Measurements from ENCODE around the gene CASZ1. TPM values are rescaled to one million over a fixed set of nuclear protein-coding genes. Genes with fewer than 3 reads are reported as not detected.
A peak's percentile ranks its signal among the peaks of the same experiment; 100 is the strongest.

Gene CASZ1
- total and polyA plus RNA-seq, 5 donors from 2014 or later: 0.57 to 55.1 (median 1.1) TPM

DNA sequence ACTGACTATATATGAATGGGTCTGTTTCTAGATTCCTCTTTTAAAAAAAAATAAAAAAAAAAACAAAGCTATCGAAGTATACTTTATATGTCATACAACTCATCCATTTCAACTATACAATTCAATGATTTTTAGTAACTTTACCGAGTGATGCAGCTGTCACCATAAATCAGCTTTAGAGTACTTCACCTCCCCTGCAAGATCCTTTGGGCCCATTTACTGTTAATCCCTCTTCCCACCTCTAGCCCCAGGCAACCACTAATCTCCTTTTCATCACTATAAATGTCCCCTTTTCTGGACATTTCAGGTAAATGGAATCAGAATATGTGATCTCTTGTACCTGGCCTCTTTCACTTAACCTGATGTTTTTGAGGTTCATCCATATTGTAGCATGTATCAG, 187.8 kb downstream of the CASZ1 start:
- peaks cover 8% of the 10 kb centered on the region for H3K36me3 ChIP-seq (ENCODE audit: control insufficient read depth, insufficient read depth, low read length)
- DNase-seq (no peak), ATAC-seq (ENCODE audit: low read depth in 2 of 2) (no peak)
- no peaks in the 10 kb centered on the region for H3K9me3 ChIP-seq (ENCODE audit: control insufficient read depth in 2 of 2, low read length in 2 of 2)
- H3K4me3 Mint-ChIP-seq: no peak overlapping the region
- no peak overlapping the region for H3K27ac ChIP-seq (ENCODE audit: insufficient read depth, low read length, poor library complexity, severe bottlenecking)
- peaks cover 18% of the 10 kb centered on the region for H3K36me3 Mint-ChIP-seq
- no peak overlapping the region for H3K27ac Mint-ChIP-seq
- no peak overlapping the region for H3K4me3 ChIP-seq (ENCODE audit: low read depth, low read length)
- no peaks in the 10 kb centered on the region for H3K27me3 Mint-ChIP-seq
- H3K4me1 ChIP-seq (ENCODE audit: control insufficient read depth, insufficient read depth, low read length, poor library complexity, severe bottlenecking): no peaks in the 10 kb centered on the region
- H3K9me3 Mint-ChIP-seq: no peaks in the 10 kb centered on the region
- peaks cover 0 to 6% (median 1%) of the 10 kb centered on the region in 4 donors for H3K4me1 Mint-ChIP-seq
- H3K27me3 ChIP-seq (ENCODE audit: control insufficient read depth, insufficient read depth, low read length): no peaks in the 10 kb centered on the region

DNA sequence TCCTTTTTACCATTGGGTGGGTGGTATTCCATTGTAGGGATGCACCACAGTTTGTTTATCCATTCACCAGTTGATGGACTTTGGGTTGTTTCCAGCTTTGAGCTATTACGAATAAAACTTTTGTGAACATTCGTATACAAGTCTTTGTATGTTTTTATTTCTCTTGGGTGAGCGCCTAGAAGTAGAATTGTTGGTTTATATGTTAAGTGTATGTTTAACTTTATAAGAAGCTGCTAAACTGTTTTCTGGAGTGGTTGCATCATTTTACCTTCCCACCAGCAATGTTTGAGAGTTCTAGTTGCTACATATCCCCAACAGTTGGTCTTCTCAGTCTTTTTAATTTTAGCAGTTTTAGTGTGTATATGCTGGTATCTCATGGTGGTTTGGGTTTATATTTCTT, 189.2 kb downstream of the CASZ1 start:
- H3K4me1 Mint-ChIP-seq: peaks cover 0 to 6% (median 3%) of the 10 kb centered on the region in 4 donors
- no peak overlapping the region for H3K4me3 Mint-ChIP-seq
- H3K27me3 Mint-ChIP-seq: no peaks in the 10 kb centered on the region
- H3K9me3 Mint-ChIP-seq: no peaks in the 10 kb centered on the region
- DNase-seq (no peak), ATAC-seq (ENCODE audit: low read depth in 2 of 2) (no peak)
- Histone ChIP-seq H3K27ac (ENCODE audit: insufficient read depth, low read length, poor library complexity, severe bottlenecking) (no peak overlapping the region), H3K9me3 (ENCODE audit: control insufficient read depth in 2 of 2, low read length in 2 of 2) (no peaks in the 10 kb centered on the region), H3K36me3 (ENCODE audit: control insufficient read depth, insufficient read depth, low read length) (peaks cover 8% of the 10 kb centered on the region), H3K4me3 (ENCODE audit: low read depth, low read length) (no peak overlapping the region), H3K4me1 (ENCODE audit: control insufficient read depth, insufficient read depth, low read length, poor library complexity, severe bottlenecking) (no peaks in the 10 kb centered on the region), H3K27me3 (ENCODE audit: control insufficient read depth, insufficient read depth, low read length) (no peaks in the 10 kb centered on the region)
- peak overlapping the region in 1 of 3 donors; percentile 84 for H3K27ac Mint-ChIP-seq
- H3K36me3 Mint-ChIP-seq: peaks cover 14% of the 10 kb centered on the region

DNA sequence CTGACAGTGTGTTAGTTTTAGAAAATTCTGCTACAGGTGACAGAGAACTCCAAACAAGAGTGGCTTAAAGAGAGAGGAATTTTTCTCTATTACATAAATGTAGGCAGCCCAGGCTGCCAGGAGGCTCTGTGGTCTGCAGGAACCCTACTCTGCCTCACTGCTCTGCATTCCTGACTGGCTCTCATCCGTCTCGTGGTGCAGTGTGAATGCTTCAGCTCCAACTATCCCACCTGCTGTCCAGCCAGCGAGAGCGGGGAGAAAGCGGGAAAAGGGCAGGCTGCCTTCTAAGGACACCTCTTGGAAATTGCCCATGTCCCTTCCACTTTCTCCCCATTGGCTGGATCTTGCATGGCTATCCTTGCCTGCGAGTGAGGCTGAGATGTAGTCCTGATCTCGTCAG, 190.4 kb downstream of the CASZ1 start:
- H3K27ac ChIP-seq (ENCODE audit: insufficient read depth, low read length, poor library complexity, severe bottlenecking): no peak overlapping the region
- H3K27ac Mint-ChIP-seq: peak overlapping the region in 1 of 3 donors; percentile 60

DNA sequence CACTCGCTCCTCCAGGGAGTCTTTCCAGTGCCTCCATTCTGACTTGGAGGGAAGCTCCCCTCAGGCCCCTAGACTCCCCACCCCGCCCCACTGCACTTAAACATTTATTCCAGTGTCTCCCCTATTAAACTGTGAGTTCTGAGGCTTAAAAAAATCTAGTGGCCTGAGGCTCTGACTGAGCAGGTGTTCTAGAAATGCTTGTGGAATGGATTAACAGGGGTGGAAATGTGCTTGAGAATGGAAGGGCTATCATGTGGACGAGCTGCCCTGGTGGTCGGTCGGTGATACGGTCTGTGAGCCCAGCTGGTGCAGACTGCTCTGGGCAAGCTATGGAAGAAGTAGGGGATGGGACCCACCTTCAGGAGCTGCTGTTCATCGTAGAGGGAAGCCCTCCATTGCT, 191.5 kb downstream of the CASZ1 start:
- H3K4me3 Mint-ChIP-seq: no peak overlapping the region
- no peaks in the 10 kb centered on the region for H3K9me3 Mint-ChIP-seq
- peak overlapping the region in 1 of 3 donors; percentile 21 for H3K27ac Mint-ChIP-seq
- H3K36me3 Mint-ChIP-seq: peaks cover 20% of the 10 kb centered on the region
- H3K27me3 ChIP-seq (ENCODE audit: control insufficient read depth, insufficient read depth, low read length): no peaks in the 10 kb centered on the region
- H3K4me1 ChIP-seq (ENCODE audit: control insufficient read depth, insufficient read depth, low read length, poor library complexity, severe bottlenecking): no peaks in the 10 kb centered on the region
- no peaks in the 10 kb centered on the region for H3K27me3 Mint-ChIP-seq
- no peak overlapping the region for H3K27ac ChIP-seq (ENCODE audit: insufficient read depth, low read length, poor library complexity, severe bottlenecking)
- peaks cover 8% of the 10 kb centered on the region for H3K36me3 ChIP-seq (ENCODE audit: control insufficient read depth, insufficient read depth, low read length)
- no peak overlapping the region for H3K4me3 ChIP-seq (ENCODE audit: low read depth, low read length)
- no peaks in the 10 kb centered on the region for H3K9me3 ChIP-seq (ENCODE audit: control insufficient read depth in 2 of 2, low read length in 2 of 2)
- peaks cover 0 to 4% (median 3%) of the 10 kb centered on the region in 4 donors for H3K4me1 Mint-ChIP-seq
- DNase-seq (no peak), ATAC-seq (ENCODE audit: low read depth in 2 of 2) (no peak)

More for the DNA sequence above, 190.4 kb downstream of the CASZ1 start:
- DNase-seq (no peak), ATAC-seq (ENCODE audit: low read depth in 2 of 2) (no peak)
- Mint-ChIP-seq H3K4me3 (peak overlapping the region in 1 of 4 donors; percentile 21), H3K4me1 (peaks cover 0 to 4% (median 3%) of the 10 kb centered on the region in 4 donors), H3K27me3 (no peaks in the 10 kb centered on the region), H3K36me3 (peaks cover 20% of the 10 kb centered on the region), H3K9me3 (no peaks in the 10 kb centered on the region)
- Histone ChIP-seq H3K36me3 (ENCODE audit: control insufficient read depth, insufficient read depth, low read length) (peaks cover 8% of the 10 kb centered on the region), H3K4me1 (ENCODE audit: control insufficient read depth, insufficient read depth, low read length, poor library complexity, severe bottlenecking) (no peaks in the 10 kb centered on the region), H3K27me3 (ENCODE audit: control insufficient read depth, insufficient read depth, low read length) (no peaks in the 10 kb centered on the region), H3K4me3 (ENCODE audit: low read depth, low read length) (no peak overlapping the region), H3K9me3 (ENCODE audit: control insufficient read depth in 2 of 2, low read length in 2 of 2) (no peaks in the 10 kb centered on the region)

DNA sequence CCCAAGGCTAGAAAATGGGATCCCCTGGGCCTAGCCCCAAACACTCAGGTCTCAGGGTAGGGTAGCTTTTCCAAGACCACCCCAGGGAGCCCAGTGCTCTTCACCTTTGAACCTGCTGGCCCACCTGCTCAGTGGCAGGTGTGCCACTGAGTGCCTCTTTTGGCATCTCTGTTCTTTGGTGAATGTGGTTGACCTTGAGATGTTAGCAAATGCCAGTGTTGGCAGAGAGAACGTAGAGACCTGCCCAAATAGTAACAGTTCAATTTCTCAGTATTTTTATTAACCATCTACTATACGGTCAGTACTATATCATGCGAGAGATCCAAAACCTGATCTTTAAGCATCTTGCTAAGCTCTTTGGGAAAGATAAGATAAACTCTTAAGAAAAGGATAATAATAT, 193.5 kb downstream of the CASZ1 start:
- Mint-ChIP-seq H3K27ac (no peak overlapping the region), H3K9me3 (no peaks in the 10 kb centered on the region), H3K27me3 (no peaks in the 10 kb centered on the region), H3K4me3 (no peak overlapping the region), H3K4me1 (peaks cover 0 to 10% (median 3%) of the 10 kb centered on the region in 4 donors), H3K36me3 (peaks cover 29% of the 10 kb centered on the region)
- ATAC-seq (ENCODE audit: low read depth in 2 of 2) (no peak), DNase-seq (no peak)
- Histone ChIP-seq H3K27ac (ENCODE audit: insufficient read depth, low read length, poor library complexity, severe bottlenecking) (no peak overlapping the region), H3K4me1 (ENCODE audit: control insufficient read depth, insufficient read depth, low read length, poor library complexity, severe bottlenecking) (no peaks in the 10 kb centered on the region), H3K27me3 (ENCODE audit: control insufficient read depth, insufficient read depth, low read length) (no peaks in the 10 kb centered on the region), H3K4me3 (ENCODE audit: low read depth, low read length) (no peak overlapping the region), H3K9me3 (ENCODE audit: control insufficient read depth in 2 of 2, low read length in 2 of 2) (no peaks in the 10 kb centered on the region), H3K36me3 (ENCODE audit: control insufficient read depth, insufficient read depth, low read length) (peaks cover 19% of the 10 kb centered on the region)

DNA sequence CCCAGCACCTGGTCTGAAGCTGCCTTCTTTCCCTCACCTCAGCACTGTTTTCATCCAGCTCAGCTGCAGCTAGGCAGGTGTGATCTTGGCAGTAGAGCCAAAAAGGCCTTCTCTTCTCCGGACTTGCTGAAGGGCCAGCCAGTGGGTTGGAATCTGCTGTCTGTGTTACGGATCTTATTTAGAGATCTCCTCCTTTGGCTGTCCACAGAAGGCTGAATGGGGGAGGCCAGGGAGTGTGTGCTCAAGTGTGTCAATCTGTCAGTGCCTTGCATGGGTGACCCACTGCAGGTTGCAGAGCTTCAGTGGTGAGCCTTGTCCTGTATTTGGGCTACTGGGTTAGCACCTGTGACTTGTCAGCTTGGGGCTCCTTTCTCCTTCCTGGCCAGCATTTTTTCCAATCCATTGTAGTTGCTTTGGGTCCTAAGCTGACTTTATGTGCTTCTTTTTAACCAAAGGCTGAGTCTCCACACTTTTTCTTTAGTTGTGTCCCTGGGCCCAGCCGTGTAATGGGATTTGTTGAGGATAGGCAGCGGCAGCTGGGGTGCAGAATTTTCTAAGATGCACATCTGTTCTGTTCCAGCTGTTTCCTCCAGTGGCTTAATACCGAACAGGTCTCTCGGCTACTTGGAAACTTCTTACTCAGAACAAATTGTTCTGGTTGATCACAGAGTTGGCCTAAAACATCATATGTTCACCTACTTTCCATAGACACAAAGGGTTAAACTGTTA, 194.9 kb downstream of the CASZ1 start:
- H3K36me3 Mint-ChIP-seq: peaks cover 29% of the 10 kb centered on the region
- Histone ChIP-seq H3K4me3 (ENCODE audit: low read depth, low read length) (no peak overlapping the region), H3K27ac (ENCODE audit: insufficient read depth, low read length, poor library complexity, severe bottlenecking) (no peak overlapping the region), H3K9me3 (ENCODE audit: control insufficient read depth in 2 of 2, low read length in 2 of 2) (no peaks in the 10 kb centered on the region), H3K4me1 (ENCODE audit: control insufficient read depth, insufficient read depth, low read length, poor library complexity, severe bottlenecking) (no peaks in the 10 kb centered on the region), H3K36me3 (ENCODE audit: control insufficient read depth, insufficient read depth, low read length) (peaks cover 18% of the 10 kb centered on the region), H3K27me3 (ENCODE audit: control insufficient read depth, insufficient read depth, low read length) (no peaks in the 10 kb centered on the region)
- H3K9me3 Mint-ChIP-seq: no peaks in the 10 kb centered on the region
- no peak overlapping the region for H3K4me3 Mint-ChIP-seq
- no peak for ATAC-seq (ENCODE audit: low read depth in 2 of 2)
- H3K27ac Mint-ChIP-seq: no peak overlapping the region
- no peaks in the 10 kb centered on the region for H3K27me3 Mint-ChIP-seq
- no peak for DNase-seq
- peaks cover 0 to 10% (median 2%) of the 10 kb centered on the region in 4 donors for H3K4me1 Mint-ChIP-seq

DNA sequence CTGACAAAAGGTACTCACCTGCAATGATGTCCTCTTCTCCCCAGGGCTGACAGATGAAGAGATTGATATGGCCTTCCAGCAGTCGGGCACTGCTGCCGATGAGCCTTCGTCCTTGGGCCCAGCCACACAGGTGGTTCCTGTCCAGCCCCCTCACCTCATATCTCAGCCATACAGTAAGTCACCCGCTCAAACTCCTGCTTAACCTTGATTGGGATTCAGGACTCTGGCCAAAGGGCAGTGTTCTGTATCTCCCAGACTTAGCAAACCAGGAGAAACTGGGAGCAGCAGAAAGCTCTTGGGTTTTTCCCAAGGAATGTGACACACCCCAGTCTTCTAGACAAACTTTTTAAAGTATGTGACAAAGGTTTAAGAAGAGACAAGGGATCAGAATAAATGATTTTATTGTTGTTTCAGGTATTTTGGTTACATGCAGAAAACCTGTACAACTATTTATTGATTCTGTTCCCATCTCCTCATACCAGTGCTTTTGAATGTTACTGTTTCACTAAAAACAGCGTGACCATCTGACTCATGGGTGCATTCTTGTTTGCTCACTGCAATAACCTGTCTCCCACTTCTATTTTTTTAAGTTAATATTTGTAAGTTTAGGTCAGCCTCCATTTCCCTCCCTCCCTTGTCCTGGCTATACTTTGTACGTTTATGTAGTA, 197.1 kb downstream of the CASZ1 start:
- H3K27ac Mint-ChIP-seq: peak overlapping the region in 1 of 3 donors; percentile 44
- peaks cover 23% of the 10 kb centered on the region for H3K36me3 Mint-ChIP-seq

DNA sequence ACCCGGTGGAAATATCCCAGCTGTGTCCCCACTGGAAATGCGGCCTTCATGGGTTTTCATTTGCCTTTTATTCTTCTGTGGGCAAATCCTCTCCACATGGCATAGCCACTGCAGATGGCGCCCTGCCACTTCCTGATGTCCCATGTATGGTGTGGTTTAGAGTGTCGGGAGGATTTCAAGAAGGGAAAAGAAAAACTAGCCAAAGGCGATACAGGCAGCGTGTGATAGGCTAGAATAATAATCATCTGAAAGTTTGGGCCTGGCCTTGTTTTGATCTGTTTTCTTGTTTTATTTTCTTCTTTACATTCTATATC, 198.1 kb downstream of the CASZ1 start:
- H3K27me3 ChIP-seq (ENCODE audit: control insufficient read depth, insufficient read depth, low read length): no peaks in the 10 kb centered on the region
- H3K36me3 ChIP-seq (ENCODE audit: control insufficient read depth, insufficient read depth, low read length): peaks cover 11% of the 10 kb centered on the region
- H3K4me1 ChIP-seq (ENCODE audit: control insufficient read depth, insufficient read depth, low read length, poor library complexity, severe bottlenecking): no peaks in the 10 kb centered on the region
- ATAC-seq (ENCODE audit: low read depth in 2 of 2) (no peak), DNase-seq (no peak)
- Mint-ChIP-seq H3K4me1 (peaks cover 0 to 16% (median 8%) of the 10 kb centered on the region in 4 donors), H3K9me3 (no peaks in the 10 kb centered on the region), H3K27ac (peak overlapping the region in 1 of 3 donors; percentile 44), H3K36me3 (peaks cover 23% of the 10 kb centered on the region), H3K4me3 (no peak overlapping the region), H3K27me3 (no peaks in the 10 kb centered on the region)
- no peak overlapping the region for H3K27ac ChIP-seq (ENCODE audit: insufficient read depth, low read length, poor library complexity, severe bottlenecking)
- H3K9me3 ChIP-seq (ENCODE audit: control insufficient read depth in 2 of 2, low read length in 2 of 2): no peaks in the 10 kb centered on the region
- no peak overlapping the region for H3K4me3 ChIP-seq (ENCODE audit: low read depth, low read length)

More for the DNA sequence above, 197.1 kb downstream of the CASZ1 start:
- H3K27me3 ChIP-seq (ENCODE audit: control insufficient read depth, insufficient read depth, low read length): no peaks in the 10 kb centered on the region
- no peak overlapping the region for H3K4me3 Mint-ChIP-seq
- no peak for DNase-seq
- no peaks in the 10 kb centered on the region for H3K9me3 Mint-ChIP-seq
- no peak for ATAC-seq (ENCODE audit: low read depth in 2 of 2)
- no peak overlapping the region for H3K27ac ChIP-seq (ENCODE audit: insufficient read depth, low read length, poor library complexity, severe bottlenecking)
- H3K4me1 Mint-ChIP-seq: peaks cover 0 to 16% (median 7%) of the 10 kb centered on the region in 4 donors
- H3K36me3 ChIP-seq (ENCODE audit: control insufficient read depth, insufficient read depth, low read length): peaks cover 11% of the 10 kb centered on the region
- no peak overlapping the region for H3K4me3 ChIP-seq (ENCODE audit: low read depth, low read length)
- H3K27me3 Mint-ChIP-seq: no peaks in the 10 kb centered on the region
- H3K9me3 ChIP-seq (ENCODE audit: control insufficient read depth in 2 of 2, low read length in 2 of 2): no peaks in the 10 kb centered on the region
- H3K4me1 ChIP-seq (ENCODE audit: control insufficient read depth, insufficient read depth, low read length, poor library complexity, severe bottlenecking): no peaks in the 10 kb centered on the region

Measured in CD4-positive, CD25-positive, alpha-beta regulatory T cell (primary cell).